Astrocyte of the spinal cord (primary cell): ENCODE data around the gene OR4K14.
"Not testable (repeated sequence)": the region's sequence is repeated elsewhere in the genome, so short reads cannot be mapped to it uniquely, and the experiment has no call there.

ENCODE experiments used
- DNase-seq: peaks from one replicate; pipeline ENCODE4 v3.0.0; 2011; ENCODE audit warnings: low read depth, low spot score
- H3K4me3 ChIP-seq: 2 replicates; pipeline ENCODE4 v1.5.1; 2011; ENCODE audit warnings: low read depth, mild to moderate bottlenecking, low read length, moderate library complexity
- in situ Hi-C: cut with HindIII; loops from 2 replicates; pipeline ENCODE4 v1.10.0; 2017; ENCODE audit warnings: low sequenced_read_pairs
- TF ChIP-seq, protein P1 (sequence below): IDR thresholded peaks from 2 replicates; pipeline ENCODE4 v1.5.1; 2012; ENCODE audit warnings: low read depth, mild to moderate bottlenecking, low read length, inconsistent platforms

The OR4K14 gene

DNA sequence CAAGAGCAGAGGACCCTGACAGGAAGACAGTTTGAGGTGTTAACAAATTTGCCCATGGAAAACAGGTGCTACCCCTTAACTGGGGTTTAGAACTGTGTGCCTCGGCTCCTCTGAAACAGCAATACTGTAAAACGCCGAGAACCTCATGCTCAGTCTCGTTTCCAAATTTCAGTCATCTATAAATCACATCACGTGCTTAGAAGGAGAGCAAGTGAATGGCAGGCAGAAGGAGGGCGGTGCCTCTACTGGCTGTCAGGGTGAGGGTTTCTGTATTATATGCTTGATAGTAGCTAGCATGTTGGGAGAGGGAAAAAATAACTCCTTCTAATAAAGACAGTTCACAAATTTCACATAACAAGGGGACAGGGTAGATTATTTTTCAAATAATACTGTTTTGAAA is 12.0 kb upstream of the OR4K14 start:
- no peak for DNase-seq
- H3K4me3 ChIP-seq: no peak overlapping the region
- in situ Hi-C loops: no loop called here
- TF ChIP-seq, protein P1, sequence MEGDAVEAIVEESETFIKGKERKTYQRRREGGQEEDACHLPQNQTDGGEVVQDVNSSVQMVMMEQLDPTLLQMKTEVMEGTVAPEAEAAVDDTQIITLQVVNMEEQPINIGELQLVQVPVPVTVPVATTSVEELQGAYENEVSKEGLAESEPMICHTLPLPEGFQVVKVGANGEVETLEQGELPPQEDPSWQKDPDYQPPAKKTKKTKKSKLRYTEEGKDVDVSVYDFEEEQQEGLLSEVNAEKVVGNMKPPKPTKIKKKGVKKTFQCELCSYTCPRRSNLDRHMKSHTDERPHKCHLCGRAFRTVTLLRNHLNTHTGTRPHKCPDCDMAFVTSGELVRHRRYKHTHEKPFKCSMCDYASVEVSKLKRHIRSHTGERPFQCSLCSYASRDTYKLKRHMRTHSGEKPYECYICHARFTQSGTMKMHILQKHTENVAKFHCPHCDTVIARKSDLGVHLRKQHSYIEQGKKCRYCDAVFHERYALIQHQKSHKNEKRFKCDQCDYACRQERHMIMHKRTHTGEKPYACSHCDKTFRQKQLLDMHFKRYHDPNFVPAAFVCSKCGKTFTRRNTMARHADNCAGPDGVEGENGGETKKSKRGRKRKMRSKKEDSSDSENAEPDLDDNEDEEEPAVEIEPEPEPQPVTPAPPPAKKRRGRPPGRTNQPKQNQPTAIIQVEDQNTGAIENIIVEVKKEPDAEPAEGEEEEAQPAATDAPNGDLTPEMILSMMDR: no peak

DNA sequence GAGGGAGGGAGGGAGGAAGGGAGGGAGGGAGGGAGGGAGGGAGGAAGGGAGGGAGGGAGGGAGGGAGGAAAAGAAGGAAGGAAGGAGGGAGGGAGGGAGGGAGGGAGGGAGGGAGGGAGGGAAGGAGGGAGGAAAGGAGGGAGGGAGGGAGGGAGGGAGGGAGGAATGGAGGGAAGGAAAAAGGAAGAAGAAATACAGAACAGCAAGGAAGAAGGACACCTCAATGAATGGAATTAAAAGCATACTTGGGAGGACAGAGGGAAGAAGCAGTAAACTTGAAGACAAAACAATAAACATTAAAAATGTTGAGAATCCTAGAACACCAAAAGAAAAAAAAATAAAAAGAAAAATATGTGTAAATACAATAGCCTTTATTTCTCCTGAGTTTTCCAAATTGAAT is 11.0 kb downstream of the OR4K14 start:
- in situ Hi-C loops: no loop called here
- H3K4me3 ChIP-seq: no peak overlapping the region
- no peak for DNase-seq
- TF ChIP-seq, protein P1: no peak

DNA sequence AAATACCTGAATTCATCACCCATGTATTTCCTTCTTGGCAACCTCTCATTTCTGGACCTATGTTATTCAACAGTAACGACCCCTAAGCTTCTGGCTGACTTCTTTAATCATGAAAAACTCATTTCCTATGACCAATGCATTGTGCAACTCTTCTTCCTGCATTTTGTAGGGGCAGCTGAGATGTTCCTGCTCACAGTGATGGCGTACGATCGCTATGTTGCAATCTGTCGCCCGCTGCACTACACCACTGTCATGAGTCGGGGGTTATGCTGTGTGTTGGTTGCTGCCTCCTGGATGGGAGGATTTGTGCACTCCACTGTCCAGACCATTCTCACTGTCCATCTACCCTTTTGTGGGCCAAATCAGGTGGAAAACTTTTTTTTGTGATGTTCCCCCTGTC is 16.8 kb downstream of the OR4K14 start:
- H3K4me3 ChIP-seq: no peak overlapping the region
- in situ Hi-C loops: no loop called here
- no peak for DNase-seq
- TF ChIP-seq, protein P1: no peak

DNA sequence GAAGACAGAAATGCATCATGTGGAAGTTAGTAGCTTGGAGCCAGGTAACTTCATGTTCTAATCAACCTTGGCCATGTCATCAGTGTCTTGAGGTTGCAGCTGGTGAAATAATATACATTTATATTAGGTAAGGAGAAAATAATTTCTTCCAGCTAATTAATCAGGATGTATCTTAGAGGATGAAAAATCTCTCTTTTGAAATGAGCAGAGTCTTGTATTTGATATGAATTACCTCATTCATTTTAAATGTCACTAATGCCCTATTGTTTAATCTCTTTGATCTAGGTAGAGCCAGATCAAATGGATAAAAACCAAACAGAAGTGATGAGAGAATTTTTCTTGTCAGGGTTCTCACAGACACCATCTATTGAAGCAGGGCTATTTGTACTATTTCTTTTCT is 17.2 kb downstream of the OR4K14 start, which contains the start of gene OR4Q2:
Gene OR4Q2 (plus strand): TSS at position 301 of the 400 bp plus-strand sequence.
- no peak for DNase-seq
- TF ChIP-seq, protein P1: no peak
- H3K4me3 ChIP-seq: no peak within 1 kb of the TSS
- in situ Hi-C loops: no loop called here

DNA sequence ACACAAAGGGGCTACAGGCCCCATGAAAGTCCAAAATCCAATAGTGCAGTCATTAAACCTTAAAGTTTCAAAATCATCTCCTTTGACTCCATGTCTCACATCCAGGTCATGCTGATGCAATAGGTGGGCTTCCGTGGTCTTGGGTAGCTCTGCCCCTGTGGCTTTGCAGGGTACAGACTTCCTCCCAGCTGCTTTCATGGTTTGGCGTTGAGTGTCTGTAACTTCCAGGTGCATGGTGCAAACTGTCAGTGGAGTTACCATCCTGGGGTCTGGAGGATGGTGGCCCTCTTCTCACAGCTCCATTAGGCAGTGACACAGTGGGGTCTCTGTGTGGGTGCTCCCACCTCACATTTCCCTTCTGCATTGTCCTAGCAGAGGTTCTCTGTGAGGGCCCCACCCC is 25.7 kb downstream of the OR4K14 start:
- H3K4me3 ChIP-seq: no peak overlapping the region
- no peak for DNase-seq
- in situ Hi-C loops: no loop called here
- TF ChIP-seq, protein P1: no peak

- in situ Hi-C loops: no loop called here
- TF ChIP-seq, protein P1: no peak
- DNase-seq: no peak
- no peak within 1 kb of the TSS for H3K4me3 ChIP-seq
Observed at GRCh38 chr14:19975291-19975690, 43.8 kb downstream of the OR4K14 start, which contains the start of gene OR4K15. TSS of gene OR4K15 (plus strand) at chr14:19975591. CDS start at chr14:19975591, 0 bp downstream.

GRCh38 chr14:19974844-19975243 is 44.3 kb downstream of the OR4K14 start:
- no peak for DNase-seq
- no peak overlapping the region for H3K4me3 ChIP-seq
- TF ChIP-seq, protein P1: no peak
- in situ Hi-C loops: no loop called here

DNA sequence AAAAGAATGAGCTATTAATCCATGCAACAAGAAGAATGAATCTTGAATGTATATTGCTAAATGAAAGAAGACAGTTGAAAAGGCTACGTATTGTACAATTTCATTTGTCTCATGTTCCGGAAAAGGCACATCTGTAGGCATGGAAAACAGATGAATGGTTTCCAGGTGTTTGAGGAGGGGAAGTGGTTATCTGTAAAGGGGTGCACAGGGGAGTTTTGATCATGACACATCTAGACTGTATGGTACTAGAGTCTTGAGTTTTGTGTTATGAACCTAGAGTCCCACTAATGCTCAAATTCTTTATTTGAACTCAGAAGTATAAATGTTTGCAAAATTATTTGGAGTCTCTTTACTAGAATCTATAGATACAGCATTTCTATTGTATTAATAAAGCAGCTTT is 49.4 kb downstream of the OR4K14 start:
- in situ Hi-C loops: not testable (repeated sequence)

More for the DNA sequence above, 49.4 kb downstream of the OR4K14 start:
- not testable (repeated sequence) for H3K4me3 ChIP-seq, DNase-seq
